GM12892 (cell line): ENCODE data around the gene ASAP3.

Source experiments
- POLR2A ChIP-seq: IDR thresholded peaks from 2 replicates; pipeline ENCODE4 v1.6.1; 2011; ENCODE audit warnings: low read depth, low read length, control low read depth
- POLR2AphosphoS5 ChIP-seq: IDR thresholded peaks from 2 replicates; pipeline ENCODE4 v1.6.1; 2011; ENCODE audit warnings: low read depth, low read length, control low read depth
- TAF1 ChIP-seq: IDR thresholded peaks from 2 replicates; pipeline ENCODE4 v1.6.1; 2011; ENCODE audit warnings: low read depth, mild to moderate bottlenecking, control low read depth, low read length, borderline replicate concordance

- no peak for TF ChIP-seq POLR2AphosphoS5
- no peak for TF ChIP-seq POLR2A
- no peak for TF ChIP-seq TAF1
Measured at GRCh38 chr1:23395849-23396248, 88.1 kb downstream of the ASAP3 start.
